H1 (cell line): Measurements from ENCODE around the gene WASL. TPM values are rescaled to one million over a fixed set of nuclear protein-coding genes. Genes with fewer than 3 reads are reported as not detected.
"Not testable (repeated sequence)": the region's sequence is repeated elsewhere in the genome, so short reads cannot be mapped to it uniquely, and the experiment has no call there.

ENCODE experiments used
- CTCF ChIA-PET: fragments of 300-600 bp; sonication (Branson Sonifier 250); formaldehyde crosslinking; loops from one replicate; lab custom pipeline; 2021; ENCODE audit not compliant: partially characterized antibody; lab: Charles Lee
- POLR2A ChIA-PET: fragments of 300-600 bp; sonication (Branson Sonifier 250); formaldehyde crosslinking; loops from one replicate; lab custom pipeline; 2021; ENCODE audit warnings: inconsistent platforms; ENCODE audit not compliant: partially characterized antibody; lab: Charles Lee
- DNase-seq, 2 experiments: peaks; one replicate each; pipeline versions ENCODE4 v3.0.0 to v3.0.0-alpha.2; 2010 to 2022; ENCODE audit warnings: low spot score in 2 of 2, low read depth in 1 of 2, mixed read lengths in 1 of 2
- FAIRE-seq: peaks from 2 replicates; lab custom pipeline; 2011; peaks lifted over from hg19 to GRCh38; lab: Jason Lieb, UNC
- H2AFZ ChIP-seq: 2 replicates; pipeline ENCODE4 v1.8.1; 2012; ENCODE audit warnings: low read length, inconsistent platforms
- H2AK5ac ChIP-seq: 2 replicates; pipeline ENCODE4 v1.6.1; 2013; ENCODE audit warnings: low read depth, low read length
- H2BK120ac ChIP-seq: replicated peaks from 2 replicates; pipeline ENCODE3; 2013; ENCODE audit warnings: low read depth, low read length, inconsistent platforms
- H2BK12ac ChIP-seq: 2 replicates; pipeline ENCODE4 v1.6.1; 2013; ENCODE audit warnings: low read depth, low read length
- H2BK15ac ChIP-seq: 2 replicates; pipeline ENCODE4 v1.6.1; 2013; ENCODE audit warnings: low read length
- H2BK20ac ChIP-seq: 2 replicates; pipeline ENCODE4 v1.6.1; 2013; ENCODE audit warnings: low read length
- H2BK5ac ChIP-seq: 2 replicates; pipeline ENCODE4 v1.6.1; 2013; ENCODE audit warnings: low read depth, low read length
- H3K14ac ChIP-seq: 2 replicates; pipeline ENCODE4 v1.6.1; 2013; ENCODE audit warnings: inconsistent platforms; ENCODE audit not compliant: insufficient read length
- H3K18ac ChIP-seq: 2 replicates; pipeline ENCODE4 v1.6.1; 2013; ENCODE audit warnings: low read length; ENCODE audit errors: extremely low read depth
- H3K23ac ChIP-seq: 2 replicates; pipeline ENCODE4 v1.6.1; 2013; ENCODE audit warnings: inconsistent platforms; ENCODE audit not compliant: insufficient read length
- H3K23me2 ChIP-seq: 2 replicates; pipeline ENCODE4 v1.6.1; 2013; ENCODE audit warnings: low read depth, low read length
- H3K27ac ChIP-seq: 2 replicates; pipeline ENCODE4 v1.6.1; 2011; ENCODE audit warnings: low read depth, low read length, inconsistent platforms
- H3K27me3 ChIP-seq, 4 experiments: replicated peaks in 1 of 4; 1 replicate in 1 of 4; 2 replicates in 3 of 4; pipeline versions ENCODE4 v1.6.1 to v1.8.1; 2011 to 2013; ENCODE audit warnings: low read length in 3 of 4, mild to moderate bottlenecking in 3 of 4, inconsistent platforms in 2 of 4, mixed read lengths in 2 of 4, moderate library complexity in 1 of 4; ENCODE audit not compliant: control insufficient read depth in 3 of 4, insufficient read depth in 3 of 4; ENCODE audit errors: extremely low read depth in 1 of 4
- H3K36me3 ChIP-seq, 4 experiments: 2 replicates each; pipeline versions ENCODE4 v1.6.1 to v1.8.1; 2011 to 2013; ENCODE audit warnings: mild to moderate bottlenecking in 4 of 4, low read length in 3 of 4, moderate library complexity in 2 of 4, control low read depth in 1 of 4, inconsistent platforms in 1 of 4; ENCODE audit not compliant: insufficient read depth in 4 of 4, control insufficient read depth in 2 of 4
- H3K4ac ChIP-seq: replicated peaks from 2 replicates; pipeline ENCODE3; 2013; ENCODE audit warnings: low read length, low read depth, mixed read lengths, inconsistent platforms; ENCODE audit not compliant: insufficient read length
- H3K4me1 ChIP-seq, 4 experiments: replicated peaks in 1 of 4; 1 replicate in 1 of 4; 2 replicates in 3 of 4; pipeline versions ENCODE4 v1.6.1 to v1.8.1; 2011 to 2013; ENCODE audit warnings: low read length in 3 of 4, inconsistent platforms in 2 of 4, mixed read lengths in 1 of 4; ENCODE audit not compliant: insufficient read depth in 4 of 4, control insufficient read depth in 3 of 4
- H3K4me2 ChIP-seq, 2 experiments: 2 replicates each; pipeline versions ENCODE4 v1.6.1 to v1.8.1; 2011 to 2013; ENCODE audit warnings: low read depth in 2 of 2, low read length in 2 of 2, control low read depth in 1 of 2, inconsistent platforms in 1 of 2, mild to moderate bottlenecking in 1 of 2; ENCODE audit not compliant: insufficient read depth in 1 of 2
- H3K4me3 ChIP-seq, 4 experiments: fragments of 200-600, 300-600 bp in 1 of 4; sonication (generic), shearing (Covaris generic), sonication (Bioruptor Twin) in 1 of 4; 2 replicates each; pipeline versions ENCODE4 v1.5.1 to v1.8.1; 2011 to 2016; ENCODE audit warnings: low read length in 4 of 4, low read depth in 3 of 4, control low read depth in 2 of 4, inconsistent platforms in 2 of 4, mild to moderate bottlenecking in 2 of 4, mixed read lengths in 1 of 4, moderate library complexity in 1 of 4; ENCODE audit not compliant: insufficient read depth in 2 of 4; ENCODE audit errors: extremely low read depth in 1 of 4
- H3K56ac ChIP-seq: replicated peaks from 2 replicates; pipeline ENCODE3; 2013; ENCODE audit warnings: low read depth, mild to moderate bottlenecking, mixed read lengths, low read length, inconsistent platforms; ENCODE audit not compliant: insufficient read length
- H3K79me1 ChIP-seq: 2 replicates; pipeline ENCODE4 v1.6.1; 2013; ENCODE audit warnings: low read depth, low read length, control low read depth
- H3K79me2 ChIP-seq, 2 experiments: 2 replicates each; pipeline versions ENCODE4 v1.6.1 to v1.8.1; 2012 to 2013; ENCODE audit warnings: low read length in 2 of 2, mild to moderate bottlenecking in 2 of 2, inconsistent platforms in 1 of 2; ENCODE audit not compliant: insufficient read depth in 2 of 2, control insufficient read depth in 1 of 2
- H3K9ac ChIP-seq, 4 experiments: replicated peaks in 1 of 4; 1 replicate in 1 of 4; 2 replicates in 3 of 4; pipeline versions ENCODE4 v1.6.1 to v1.8.1; 2011 to 2013; ENCODE audit warnings: low read depth in 3 of 4, low read length in 3 of 4, control low read depth in 2 of 4, mild to moderate bottlenecking in 2 of 4, moderate library complexity in 2 of 4, inconsistent platforms in 1 of 4; ENCODE audit errors: extremely low read depth in 1 of 4
- H3K9me3 ChIP-seq, 2 experiments: 2 replicates each; pipeline versions ENCODE4 v1.6.1 to v1.8.1; 2012 to 2013; ENCODE audit warnings: mild to moderate bottlenecking in 2 of 2, moderate library complexity in 2 of 2, control low read depth in 1 of 2, inconsistent platforms in 1 of 2, low read depth in 1 of 2, low read length in 1 of 2, mixed read lengths in 1 of 2; ENCODE audit not compliant: insufficient read depth in 2 of 2
- H4K20me1 ChIP-seq, 2 experiments: replicated peaks in 1 of 2; 2 replicates each; pipeline versions ENCODE3 to v1.8.1; 2011 to 2013; ENCODE audit warnings: inconsistent platforms in 2 of 2, low read length in 2 of 2, mild to moderate bottlenecking in 1 of 2; ENCODE audit not compliant: insufficient read depth in 2 of 2, control insufficient read depth in 1 of 2
- H4K5ac ChIP-seq: 2 replicates; pipeline ENCODE4 v1.6.1; 2013; ENCODE audit warnings: low read length, low read depth, mixed read lengths, inconsistent platforms; ENCODE audit not compliant: insufficient read length
- H4K8ac ChIP-seq: 2 replicates; pipeline ENCODE4 v1.8.0; 2013; ENCODE audit warnings: mild to moderate bottlenecking, moderate library complexity, low read length, inconsistent platforms; ENCODE audit not compliant: insufficient read depth; ENCODE audit errors: extremely low read depth
- H4K91ac ChIP-seq: replicated peaks from 2 replicates; pipeline ENCODE3; 2013; ENCODE audit warnings: low read length, mixed read lengths, inconsistent platforms; ENCODE audit not compliant: insufficient read length
- ATF2 ChIP-seq: IDR thresholded peaks from 2 replicates; pipeline ENCODE4 v1.6.1; 2012; ENCODE audit warnings: low read length, inconsistent platforms
- EZH2 ChIP-seq: fragments of 200-600 bp; sonication (generic); IDR thresholded peaks from 2 replicates; pipeline ENCODE4 v1.7.1; 2012; ENCODE audit warnings: low read depth, mild to moderate bottlenecking, moderate library complexity, low read length, inconsistent platforms; ENCODE audit not compliant: severe bottlenecking
- RAD21 ChIP-seq, 2 experiments: IDR thresholded peaks in 1 of 2; conservative IDR thresholded peaks in 1 of 2; 2 replicates each; pipeline ENCODE4 v1.6.1; 2011; ENCODE audit warnings: low read depth in 2 of 2, low read length in 2 of 2, improper control_type of control experiment in 1 of 2, inconsistent platforms in 1 of 2, mild to moderate bottlenecking in 1 of 2, moderate library complexity in 1 of 2
- WGBS, 2 experiments: shearing (Covaris generic) in 1 of 2; methylation state at CpG; one replicate each; pipeline versions ENCODE4 v1.1.6 to v1.1.7; 2013 to 2015; ENCODE audit warnings: low lambda C conversion rate in 2 of 2, mixed read lengths in 2 of 2, inconsistent platforms in 1 of 2, low coverage in 1 of 2, missing lambda C conversion rate in 1 of 2; ENCODE audit not compliant: insufficient replicate concordance in 2 of 2, insufficient coverage in 1 of 2, insufficient read length in 1 of 2; ENCODE audit errors: extremely low coverage in 1 of 2, missing lambda C conversion rate in 1 of 2; 5-methylcytosine and 5-hydroxymethylcytosine counted together
- polyA plus RNA-seq, 7 experiments: library from polyadenylated mRNA; depleted of rRNA in 3 of 7; stranded (reverse) in 5 of 7; unstranded in 2 of 7; fragments of >200 nt in 5 of 7; fragments of 200-250 nt in 2 of 7; gene quantifications; 1 replicate in 5 of 7; 2 replicates in 1 of 7; 4 replicates in 1 of 7; pipeline versions ENCODE4 v1.2.1 to v1.2.3, GENCODE V29; 2011 to 2013; ENCODE audit warnings: missing spikeins in 2 of 7, mixed read lengths in 2 of 7
- total RNA-seq: library from RNA; stranded (reverse); fragmentation: NEBNext Ultra II Directional; extraction: Animal tissue kit (Norgen Biotek cat#: 25700); gene quantifications from 2 replicates; pipeline ENCODE4 v1.2.1, GENCODE V29; 2021

WASL gene
- total and polyA plus RNA-seq, 2 of the 8 experiments (the other 6 are each of a cell fraction or from before 2014, with no cell fraction given), result 7.7 to 38.9 TPM

GRCh38 chr7:123795917-123796316 is 47.1 kb upstream of the WASL start (continued):
- TF ChIP-seq ATF2, result no peak
- TF ChIP-seq EZH2, result no peak
- TF ChIP-seq RAD21 (IDR thresholded peaks at IDR 0.05 in 1 of 2, conservative IDR thresholded peaks at IDR 0.05 in 1 of 2; ENCODE audit: low read depth in 2 of 2, low read length in 2 of 2), result no peak

GRCh38 chr7:123795116-123795515 is 46.3 kb upstream of the WASL start:
- CTCF ChIA-PET, result interaction anchor here (4.0 to 4.5 kb wide), 3 partner anchors 70 to 159 kb away, joined by 11 to 28 read pairs (median 20); no protein-coding TSS in a partner anchor

More at GRCh38 chr7:123795116-123795515, 46.3 kb upstream of the WASL start:
- H3K27me3 ChIP-seq, H3K14ac ChIP-seq, H2BK20ac ChIP-seq, H3K27ac ChIP-seq, H3K9ac ChIP-seq, H3K36me3 ChIP-seq, H3K4me3 ChIP-seq, H3K4me1 ChIP-seq, H3K23me2 ChIP-seq, H4K20me1 ChIP-seq, H2BK15ac ChIP-seq, POLR2A ChIA-PET, H2BK5ac ChIP-seq, H3K4me2 ChIP-seq, FAIRE-seq, H4K8ac ChIP-seq, H4K5ac ChIP-seq, H3K18ac ChIP-seq, H3K56ac ChIP-seq, H4K91ac ChIP-seq, H2AFZ ChIP-seq, H2BK12ac ChIP-seq, H3K79me2 ChIP-seq, H2AK5ac ChIP-seq, H2BK120ac ChIP-seq, H3K9me3 ChIP-seq, H3K23ac ChIP-seq, DNase-seq, H3K4ac ChIP-seq, H3K79me1 ChIP-seq: not testable (repeated sequence)
- WGBS, 2 experiments, result 100% methylated on average over 1 of the region's 1 CpG; no CpG with 5 or more reads in 1 of the 2 experiments
